Liver (tissue), 9 donors: ENCODE measurements around the gene BEST3. TPM values are rescaled to one million over a fixed set of nuclear protein-coding genes. Genes with fewer than 3 reads are reported as not detected.

Experiments used
- DNase-seq: peaks from one replicate; pipeline ENCODE4 v3.0.0-alpha.2; 2017; ENCODE audit warnings: low spot score
- H3K27ac ChIP-seq, 2 donors: one replicate each; pipeline ENCODE4 v1.7.0; 2013; ENCODE audit warnings: inconsistent platforms in 2 of 2, low read length in 2 of 2, control low read depth in 1 of 2, low read depth in 1 of 2, mild to moderate bottlenecking in 1 of 2
- H3K27me3 ChIP-seq, 4 donors: one replicate each; pipeline versions ENCODE4 v1.6.1 to v1.7.0; 2013; ENCODE audit warnings: low read length in 3 of 4, inconsistent platforms in 1 of 4, mild to moderate bottlenecking in 1 of 4, moderate library complexity in 1 of 4; ENCODE audit not compliant: control insufficient read depth in 4 of 4, insufficient read depth in 4 of 4
- H3K36me3 ChIP-seq, 4 donors: one replicate each; pipeline versions ENCODE4 v1.6.1 to v1.7.0; 2013; ENCODE audit warnings: low read length in 3 of 4, mild to moderate bottlenecking in 3 of 4, low read depth in 1 of 4, moderate library complexity in 1 of 4; ENCODE audit not compliant: control insufficient read depth in 4 of 4, insufficient read depth in 3 of 4
- H3K4me1 ChIP-seq, 4 donors: one replicate each; pipeline versions ENCODE4 v1.6.1 to v1.7.0; 2013; ENCODE audit warnings: low read length in 3 of 4, mild to moderate bottlenecking in 3 of 4, moderate library complexity in 1 of 4; ENCODE audit not compliant: control insufficient read depth in 4 of 4, insufficient read depth in 4 of 4
- H3K4me3 ChIP-seq, 3 donors: one replicate each; pipeline versions ENCODE4 v1.6.1 to v1.7.0; 2013; ENCODE audit warnings: low read length in 3 of 3, control low read depth in 1 of 3, low read depth in 1 of 3, mild to moderate bottlenecking in 1 of 3
- H3K9ac ChIP-seq, 2 donors: one replicate each; pipeline ENCODE4 v1.7.0; 2013; ENCODE audit warnings: low read length in 2 of 2, mild to moderate bottlenecking in 2 of 2, moderate library complexity in 2 of 2, control low read depth in 1 of 2, low read depth in 1 of 2
- H3K9me3 ChIP-seq, 4 donors: one replicate each; pipeline versions ENCODE4 v1.6.1 to v1.7.0; 2013; ENCODE audit warnings: low read length in 3 of 4; ENCODE audit not compliant: control insufficient read depth in 4 of 4
- EGR1 ChIP-seq, 2 donors: IDR thresholded peaks; 2 replicates each; pipeline ENCODE4 v1.6.1; 2016 to 2018; ENCODE audit warnings: antibody characterized with exemption in 2 of 2, low read depth in 2 of 2
- FOXA2 ChIP-seq: IDR thresholded peaks from 2 replicates; pipeline ENCODE4 v1.6.1; 2016; ENCODE audit warnings: antibody characterized with exemption
- GABPA ChIP-seq, 2 donors: IDR thresholded peaks in 1 of 2; conservative IDR thresholded peaks in 1 of 2; 2 replicates each; pipeline ENCODE4 v1.6.1; 2016; ENCODE audit warnings: antibody characterized with exemption in 2 of 2, mild to moderate bottlenecking in 1 of 2, moderate library complexity in 1 of 2
- HNF4A ChIP-seq, 2 donors: conservative IDR thresholded peaks; 2 replicates each; pipeline ENCODE4 v1.6.1; 2016; ENCODE audit warnings: antibody characterized with exemption in 2 of 2, mild to moderate bottlenecking in 2 of 2
- HNF4G ChIP-seq: IDR thresholded peaks from 2 replicates; pipeline ENCODE4 v1.6.1; 2016; ENCODE audit warnings: antibody characterized with exemption
- JUND ChIP-seq, 2 donors: IDR thresholded peaks; 2 replicates each; pipeline ENCODE4 v1.6.1; 2016; ENCODE audit warnings: antibody characterized with exemption in 2 of 2
- SP1 ChIP-seq: IDR thresholded peaks from 2 replicates; pipeline ENCODE4 v1.6.1; 2018; ENCODE audit warnings: antibody characterized with exemption, mild to moderate bottlenecking
- TAF1 ChIP-seq: conservative IDR thresholded peaks from 2 replicates; pipeline ENCODE4 v1.6.1; 2016; ENCODE audit warnings: antibody characterized with exemption, mild to moderate bottlenecking
- YY1 ChIP-seq: IDR thresholded peaks from 2 replicates; pipeline ENCODE4 v1.6.1; 2016; ENCODE audit warnings: antibody characterized with exemption, mild to moderate bottlenecking
- WGBS: extraction: QIAGEN DNeasy Blood & Tissue Kit; methylation state at CpG from one replicate; pipeline ENCODE4 v1.1.7; 2013; 5-methylcytosine and 5-hydroxymethylcytosine counted together
- polyA plus RNA-seq, 2 donors: library from polyadenylated mRNA; stranded (reverse) in 1 of 2; unstranded in 1 of 2; fragments of 200-250 nt in 1 of 2; fragments of >200 nt in 1 of 2; fragmentation: Nextera tagmentation in 1 of 2; extraction: Ambion mirVana in 1 of 2; gene quantifications; one replicate each; pipeline versions ENCODE4 v1.2.1 to v1.2.3, GENCODE V29; 2013 to 2015
- total RNA-seq, 2 donors: library from RNA; depleted of rRNA; stranded (reverse); fragments of >200 nt; gene quantifications; one replicate each; pipeline ENCODE4 v1.2.3, GENCODE V29; 2014
- TF ChIP-seq, protein P1 (sequence below): IDR thresholded peaks from 2 replicates; pipeline ENCODE4 v1.6.1; 2016; ENCODE audit warnings: antibody characterized with exemption
- TF ChIP-seq, protein P2 (sequence below): IDR thresholded peaks from 2 replicates; pipeline ENCODE4 v1.6.1; 2016; ENCODE audit warnings: antibody characterized with exemption, mild to moderate bottlenecking
- TF ChIP-seq, protein P3 (sequence below): fragments of 150-350 bp; IDR thresholded peaks from 2 replicates; pipeline ENCODE4 v1.5.1; 2017; ENCODE audit warnings: improper control_type of control experiment, low read depth, low read length; ENCODE audit not compliant: missing input control
- donor health status: healthy.
- donor health status: healthy.
- donor health status: healthy.
- donor health status: healthy.
- donor health status: healthy.

Gene BEST3
- total RNA-seq: under 1 TPM in 1 of 2 donors, not detected in 1; 0.89 TPM
- polyA plus RNA-seq: not detected

DNA sequence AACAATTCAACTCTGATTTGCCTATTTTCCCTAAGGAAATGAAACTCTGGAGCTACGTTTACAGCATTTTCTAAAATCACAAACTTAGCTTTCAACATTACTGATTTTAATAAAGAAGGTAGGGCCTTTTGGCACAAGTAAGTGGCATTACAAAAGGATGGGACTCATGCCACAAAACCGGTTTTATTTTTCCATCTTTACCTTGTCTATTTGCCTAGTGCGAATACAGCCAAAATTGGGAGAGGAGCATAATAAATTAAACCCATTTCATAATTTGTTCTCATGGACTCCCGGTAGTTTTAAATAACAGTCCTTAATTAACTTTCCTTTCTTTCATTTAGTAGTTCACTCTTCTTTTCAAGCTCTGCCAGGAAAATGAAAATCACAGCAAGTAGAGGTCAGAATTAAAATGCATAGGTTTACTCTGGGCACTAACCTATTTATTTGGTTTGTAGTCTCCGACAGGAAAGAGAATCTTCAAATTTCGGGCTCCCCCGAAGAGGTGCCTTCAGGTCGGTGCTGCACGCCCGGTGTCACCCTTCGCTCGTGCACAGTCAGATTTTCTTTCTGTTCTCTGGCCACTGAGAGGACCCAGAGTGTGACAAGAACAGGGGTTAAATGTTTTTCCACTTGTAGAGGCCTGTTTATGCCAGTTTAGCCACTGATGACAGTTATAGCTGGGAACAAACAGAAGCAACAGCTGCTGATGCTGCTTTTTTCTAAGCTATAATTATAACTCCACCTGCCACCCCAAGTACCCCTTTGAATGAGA lies at the start of gene BEST3:
BEST3 (minus strand) TSS at position 535 of the 772 bp plus-strand sequence. CDS start 1,505 bp downstream, outside the sequence.
- TF ChIP-seq, protein P1, sequence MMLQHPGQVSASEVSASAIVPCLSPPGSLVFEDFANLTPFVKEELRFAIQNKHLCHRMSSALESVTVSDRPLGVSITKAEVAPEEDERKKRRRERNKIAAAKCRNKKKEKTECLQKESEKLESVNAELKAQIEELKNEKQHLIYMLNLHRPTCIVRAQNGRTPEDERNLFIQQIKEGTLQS: no peak
- TF ChIP-seq, protein P2, sequence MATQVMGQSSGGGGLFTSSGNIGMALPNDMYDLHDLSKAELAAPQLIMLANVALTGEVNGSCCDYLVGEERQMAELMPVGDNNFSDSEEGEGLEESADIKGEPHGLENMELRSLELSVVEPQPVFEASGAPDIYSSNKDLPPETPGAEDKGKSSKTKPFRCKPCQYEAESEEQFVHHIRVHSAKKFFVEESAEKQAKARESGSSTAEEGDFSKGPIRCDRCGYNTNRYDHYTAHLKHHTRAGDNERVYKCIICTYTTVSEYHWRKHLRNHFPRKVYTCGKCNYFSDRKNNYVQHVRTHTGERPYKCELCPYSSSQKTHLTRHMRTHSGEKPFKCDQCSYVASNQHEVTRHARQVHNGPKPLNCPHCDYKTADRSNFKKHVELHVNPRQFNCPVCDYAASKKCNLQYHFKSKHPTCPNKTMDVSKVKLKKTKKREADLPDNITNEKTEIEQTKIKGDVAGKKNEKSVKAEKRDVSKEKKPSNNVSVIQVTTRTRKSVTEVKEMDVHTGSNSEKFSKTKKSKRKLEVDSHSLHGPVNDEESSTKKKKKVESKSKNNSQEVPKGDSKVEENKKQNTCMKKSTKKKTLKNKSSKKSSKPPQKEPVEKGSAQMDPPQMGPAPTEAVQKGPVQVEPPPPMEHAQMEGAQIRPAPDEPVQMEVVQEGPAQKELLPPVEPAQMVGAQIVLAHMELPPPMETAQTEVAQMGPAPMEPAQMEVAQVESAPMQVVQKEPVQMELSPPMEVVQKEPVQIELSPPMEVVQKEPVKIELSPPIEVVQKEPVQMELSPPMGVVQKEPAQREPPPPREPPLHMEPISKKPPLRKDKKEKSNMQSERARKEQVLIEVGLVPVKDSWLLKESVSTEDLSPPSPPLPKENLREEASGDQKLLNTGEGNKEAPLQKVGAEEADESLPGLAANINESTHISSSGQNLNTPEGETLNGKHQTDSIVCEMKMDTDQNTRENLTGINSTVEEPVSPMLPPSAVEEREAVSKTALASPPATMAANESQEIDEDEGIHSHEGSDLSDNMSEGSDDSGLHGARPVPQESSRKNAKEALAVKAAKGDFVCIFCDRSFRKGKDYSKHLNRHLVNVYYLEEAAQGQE: no peak
- no peak for TF ChIP-seq TAF1
- no peak for TF ChIP-seq GABPA (IDR thresholded peaks at IDR 0.05 in 1 of 2, conservative IDR thresholded peaks at IDR 0.05 in 1 of 2)
- no peak for TF ChIP-seq FOXA2
- no peak for TF ChIP-seq HNF4G
- Histone ChIP-seq H3K27me3 (no peaks in the 10 kb centered on the region), H3K36me3 (no peaks in the 10 kb centered on the region), H3K27ac (no peak within 1 kb of the TSS), H3K9ac (no peak within 1 kb of the TSS), H3K4me1 (peaks cover 0 to 8% (median 5%) of the 10 kb centered on the region in 4 donors), H3K9me3 (no peaks in the 10 kb centered on the region), H3K4me3 (no peak within 1 kb of the TSS)
- 83% methylated on average over 12 of the region's 12 CpGs for WGBS
- no peak for DNase-seq

DNA sequence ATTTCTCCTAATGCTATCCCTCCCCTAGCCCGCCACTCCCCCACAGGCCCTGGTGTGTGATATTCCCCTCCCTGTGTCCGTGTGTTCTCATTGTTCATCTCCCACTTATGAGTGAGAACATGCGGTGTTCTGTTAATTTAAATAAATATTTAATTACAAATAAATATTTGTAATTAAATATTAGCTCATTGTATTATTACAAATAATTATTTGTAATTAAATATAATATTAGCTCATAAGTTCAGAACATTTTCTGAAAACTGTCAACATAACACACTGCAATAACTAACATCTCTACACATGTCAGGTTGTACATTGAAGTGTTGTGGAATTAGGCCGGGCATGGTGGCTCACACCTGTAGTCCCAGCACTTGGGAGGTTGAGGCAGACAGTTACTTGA lies 45.0 kb upstream of the BEST3 start:
- no peak overlapping the region for H3K4me3 ChIP-seq
- WGBS: 87% methylated on average over 4 of the region's 4 CpGs
- no peak for DNase-seq
- H3K9me3 ChIP-seq: no peaks in the 10 kb centered on the region
- no peaks in the 10 kb centered on the region for H3K36me3 ChIP-seq
- no peak overlapping the region for H3K9ac ChIP-seq
- no peak overlapping the region for H3K27ac ChIP-seq
- no peaks in the 10 kb centered on the region for H3K27me3 ChIP-seq
- peaks cover 0 to 17% (median 6%) of the 10 kb centered on the region in 4 donors for H3K4me1 ChIP-seq
- TF ChIP-seq HNF4A (conservative IDR thresholded peaks at IDR 0.05): no peak
- TF ChIP-seq HNF4G: no peak
- TF ChIP-seq EGR1 (IDR thresholded peaks at IDR 0.05; ENCODE audit: low read depth in 2 of 2): no peak
- no peak for TF ChIP-seq TAF1
- TF ChIP-seq SP1: no peak
- TF ChIP-seq JUND (IDR thresholded peaks at IDR 0.05): no peak
- TF ChIP-seq, protein P1: no peak
- TF ChIP-seq, protein P3, sequence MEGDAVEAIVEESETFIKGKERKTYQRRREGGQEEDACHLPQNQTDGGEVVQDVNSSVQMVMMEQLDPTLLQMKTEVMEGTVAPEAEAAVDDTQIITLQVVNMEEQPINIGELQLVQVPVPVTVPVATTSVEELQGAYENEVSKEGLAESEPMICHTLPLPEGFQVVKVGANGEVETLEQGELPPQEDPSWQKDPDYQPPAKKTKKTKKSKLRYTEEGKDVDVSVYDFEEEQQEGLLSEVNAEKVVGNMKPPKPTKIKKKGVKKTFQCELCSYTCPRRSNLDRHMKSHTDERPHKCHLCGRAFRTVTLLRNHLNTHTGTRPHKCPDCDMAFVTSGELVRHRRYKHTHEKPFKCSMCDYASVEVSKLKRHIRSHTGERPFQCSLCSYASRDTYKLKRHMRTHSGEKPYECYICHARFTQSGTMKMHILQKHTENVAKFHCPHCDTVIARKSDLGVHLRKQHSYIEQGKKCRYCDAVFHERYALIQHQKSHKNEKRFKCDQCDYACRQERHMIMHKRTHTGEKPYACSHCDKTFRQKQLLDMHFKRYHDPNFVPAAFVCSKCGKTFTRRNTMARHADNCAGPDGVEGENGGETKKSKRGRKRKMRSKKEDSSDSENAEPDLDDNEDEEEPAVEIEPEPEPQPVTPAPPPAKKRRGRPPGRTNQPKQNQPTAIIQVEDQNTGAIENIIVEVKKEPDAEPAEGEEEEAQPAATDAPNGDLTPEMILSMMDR: no peak
- TF ChIP-seq YY1: no peak
